Activated naive CD8-positive, alpha-beta T cell treated with anti-CD3 and anti-CD28 coated beads, Interleukin-2, amount 50 U/mL, for 16 hours (primary cell): Measurements from ENCODE around the gene LRP8.
"Not testable (repeated sequence)": the region's sequence is repeated elsewhere in the genome, so short reads cannot be mapped to it uniquely, and the experiment has no call there.

Experiments
- DNase-seq: peaks from one replicate; pipeline ENCODE4 v3.0.0-alpha.2; 2020; ENCODE audit warnings: low read depth, low spot score

LRP8 gene

GRCh38 chr1:53218201-53218600, 109.7 kb downstream of the LRP8 start:
- DNase-seq, result no peak

GRCh38 chr1:53214376-53214940, 113.4 kb downstream of the LRP8 start:
- no peak for DNase-seq

GRCh38 chr1:53210954-53211353, 116.9 kb downstream of the LRP8 start:
- DNase-seq, result no peak

GRCh38 chr1:53210352-53210751, 117.5 kb downstream of the LRP8 start:
- DNase-seq, result no peak

GRCh38 chr1:53207726-53208125, 120.1 kb downstream of the LRP8 start:
- no peak for DNase-seq

- DNase-seq, result no peak
Observed at GRCh38 chr1:53206735-53207379, 121.0 kb downstream of the LRP8 start.

GRCh38 chr1:53206083-53206685, 121.7 kb downstream of the LRP8 start:
- not testable (repeated sequence) for DNase-seq

GRCh38 chr1:53205496-53205895, 122.4 kb downstream of the LRP8 start:
- DNase-seq, result not testable (repeated sequence)

- no peak for DNase-seq
Observed at GRCh38 chr1:53203466-53203865, 124.4 kb downstream of the LRP8 start.

- DNase-seq, result no peak
Observed at GRCh38 chr1:53198241-53198651, 129.6 kb downstream of the LRP8 start.

- no peak for DNase-seq
Observed at GRCh38 chr1:53197291-53198200, 130.3 kb downstream of the LRP8 start.

- DNase-seq, result peak; percentile 78
Observed at GRCh38 chr1:53196485-53197290, 131.2 kb downstream of the LRP8 start, which contains the start of gene CPT2. Gene CPT2, plus strand, starts transcription at chr1:53196824. Its CDS starts 120 bp downstream, at chr1:53196944.

- DNase-seq, result no peak
Observed at GRCh38 chr1:53196017-53196484, 131.8 kb downstream of the LRP8 start.

GRCh38 chr1:53195246-53196016, 132.4 kb downstream of the LRP8 start:
- no peak for DNase-seq
